ENCODE measurements around the gene EHMT1. TPM values are rescaled to one million over a fixed set of nuclear protein-coding genes. Genes with fewer than 3 reads are reported as not detected.

EHMT1 gene
- total and polyA plus RNA-seq, 2 experiments from 2014 or later, result 162 to 177 TPM

DNA sequence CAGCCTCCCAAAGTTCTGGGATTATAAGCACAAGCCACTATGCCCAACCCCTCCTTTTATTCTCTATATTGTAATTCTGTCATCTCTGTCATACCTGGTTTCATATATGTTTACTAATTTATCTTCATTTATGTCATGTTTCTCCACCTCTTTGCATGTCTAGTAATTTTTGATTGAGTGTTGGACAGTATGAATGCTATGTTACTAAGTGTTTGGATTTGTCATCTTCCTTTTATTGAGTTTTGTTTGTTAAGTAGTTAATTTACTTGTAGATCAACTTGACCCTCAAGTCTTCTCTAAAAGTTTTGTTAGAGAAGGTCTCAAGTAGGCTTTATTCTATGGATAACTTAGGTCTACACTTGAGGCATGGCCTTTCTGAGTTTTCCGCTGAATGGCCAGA lies 241.6 kb downstream of the EHMT1 start:
- H2AFZ ChIP-seq, result no peak overlapping the region
- DNase-seq (ENCODE audit: low spot score), result no peak
- no peaks in the 10 kb centered on the region for H3K9me2 ChIP-seq (ENCODE audit: insufficient read depth)
- peaks cover 14% of the 10 kb centered on the region for H3K27me3 Mint-ChIP-seq (ENCODE audit: insufficient read depth, low read depth, poor library complexity)
- no peaks in the 10 kb centered on the region for H3K79me2 ChIP-seq (replicated peaks; ENCODE audit: insufficient read depth)
- H3K4me2 ChIP-seq, result no peak overlapping the region
- H3K9me3 Mint-ChIP-seq, result peaks cover 37% of the 10 kb centered on the region
- H3K4me3 Mint-ChIP-seq, result no peak overlapping the region
- H3K4me3 ChIP-seq, result no peak overlapping the region
- H4K20me1 ChIP-seq (replicated peaks; ENCODE audit: insufficient read depth), result no peaks in the 10 kb centered on the region
- ATAC-seq, result no peak
- H3K27ac Mint-ChIP-seq, result no peak overlapping the region
- no peaks in the 10 kb centered on the region for H3F3A ChIP-seq (replicated peaks; ENCODE audit: low read depth)
- H3K4me1 Mint-ChIP-seq, result no peaks in the 10 kb centered on the region
- H3K27me3 ChIP-seq (ENCODE audit: insufficient read depth), result no peaks in the 10 kb centered on the region
- H3K36me3 Mint-ChIP-seq (ENCODE audit: low read depth), result peaks cover 9% of the 10 kb centered on the region
- TF ChIP-seq STAT1 (IDR thresholded peaks at IDR 0.05; ENCODE audit: unreplicated experiment), result no peak
- TF ChIP-seq, protein P1, sequence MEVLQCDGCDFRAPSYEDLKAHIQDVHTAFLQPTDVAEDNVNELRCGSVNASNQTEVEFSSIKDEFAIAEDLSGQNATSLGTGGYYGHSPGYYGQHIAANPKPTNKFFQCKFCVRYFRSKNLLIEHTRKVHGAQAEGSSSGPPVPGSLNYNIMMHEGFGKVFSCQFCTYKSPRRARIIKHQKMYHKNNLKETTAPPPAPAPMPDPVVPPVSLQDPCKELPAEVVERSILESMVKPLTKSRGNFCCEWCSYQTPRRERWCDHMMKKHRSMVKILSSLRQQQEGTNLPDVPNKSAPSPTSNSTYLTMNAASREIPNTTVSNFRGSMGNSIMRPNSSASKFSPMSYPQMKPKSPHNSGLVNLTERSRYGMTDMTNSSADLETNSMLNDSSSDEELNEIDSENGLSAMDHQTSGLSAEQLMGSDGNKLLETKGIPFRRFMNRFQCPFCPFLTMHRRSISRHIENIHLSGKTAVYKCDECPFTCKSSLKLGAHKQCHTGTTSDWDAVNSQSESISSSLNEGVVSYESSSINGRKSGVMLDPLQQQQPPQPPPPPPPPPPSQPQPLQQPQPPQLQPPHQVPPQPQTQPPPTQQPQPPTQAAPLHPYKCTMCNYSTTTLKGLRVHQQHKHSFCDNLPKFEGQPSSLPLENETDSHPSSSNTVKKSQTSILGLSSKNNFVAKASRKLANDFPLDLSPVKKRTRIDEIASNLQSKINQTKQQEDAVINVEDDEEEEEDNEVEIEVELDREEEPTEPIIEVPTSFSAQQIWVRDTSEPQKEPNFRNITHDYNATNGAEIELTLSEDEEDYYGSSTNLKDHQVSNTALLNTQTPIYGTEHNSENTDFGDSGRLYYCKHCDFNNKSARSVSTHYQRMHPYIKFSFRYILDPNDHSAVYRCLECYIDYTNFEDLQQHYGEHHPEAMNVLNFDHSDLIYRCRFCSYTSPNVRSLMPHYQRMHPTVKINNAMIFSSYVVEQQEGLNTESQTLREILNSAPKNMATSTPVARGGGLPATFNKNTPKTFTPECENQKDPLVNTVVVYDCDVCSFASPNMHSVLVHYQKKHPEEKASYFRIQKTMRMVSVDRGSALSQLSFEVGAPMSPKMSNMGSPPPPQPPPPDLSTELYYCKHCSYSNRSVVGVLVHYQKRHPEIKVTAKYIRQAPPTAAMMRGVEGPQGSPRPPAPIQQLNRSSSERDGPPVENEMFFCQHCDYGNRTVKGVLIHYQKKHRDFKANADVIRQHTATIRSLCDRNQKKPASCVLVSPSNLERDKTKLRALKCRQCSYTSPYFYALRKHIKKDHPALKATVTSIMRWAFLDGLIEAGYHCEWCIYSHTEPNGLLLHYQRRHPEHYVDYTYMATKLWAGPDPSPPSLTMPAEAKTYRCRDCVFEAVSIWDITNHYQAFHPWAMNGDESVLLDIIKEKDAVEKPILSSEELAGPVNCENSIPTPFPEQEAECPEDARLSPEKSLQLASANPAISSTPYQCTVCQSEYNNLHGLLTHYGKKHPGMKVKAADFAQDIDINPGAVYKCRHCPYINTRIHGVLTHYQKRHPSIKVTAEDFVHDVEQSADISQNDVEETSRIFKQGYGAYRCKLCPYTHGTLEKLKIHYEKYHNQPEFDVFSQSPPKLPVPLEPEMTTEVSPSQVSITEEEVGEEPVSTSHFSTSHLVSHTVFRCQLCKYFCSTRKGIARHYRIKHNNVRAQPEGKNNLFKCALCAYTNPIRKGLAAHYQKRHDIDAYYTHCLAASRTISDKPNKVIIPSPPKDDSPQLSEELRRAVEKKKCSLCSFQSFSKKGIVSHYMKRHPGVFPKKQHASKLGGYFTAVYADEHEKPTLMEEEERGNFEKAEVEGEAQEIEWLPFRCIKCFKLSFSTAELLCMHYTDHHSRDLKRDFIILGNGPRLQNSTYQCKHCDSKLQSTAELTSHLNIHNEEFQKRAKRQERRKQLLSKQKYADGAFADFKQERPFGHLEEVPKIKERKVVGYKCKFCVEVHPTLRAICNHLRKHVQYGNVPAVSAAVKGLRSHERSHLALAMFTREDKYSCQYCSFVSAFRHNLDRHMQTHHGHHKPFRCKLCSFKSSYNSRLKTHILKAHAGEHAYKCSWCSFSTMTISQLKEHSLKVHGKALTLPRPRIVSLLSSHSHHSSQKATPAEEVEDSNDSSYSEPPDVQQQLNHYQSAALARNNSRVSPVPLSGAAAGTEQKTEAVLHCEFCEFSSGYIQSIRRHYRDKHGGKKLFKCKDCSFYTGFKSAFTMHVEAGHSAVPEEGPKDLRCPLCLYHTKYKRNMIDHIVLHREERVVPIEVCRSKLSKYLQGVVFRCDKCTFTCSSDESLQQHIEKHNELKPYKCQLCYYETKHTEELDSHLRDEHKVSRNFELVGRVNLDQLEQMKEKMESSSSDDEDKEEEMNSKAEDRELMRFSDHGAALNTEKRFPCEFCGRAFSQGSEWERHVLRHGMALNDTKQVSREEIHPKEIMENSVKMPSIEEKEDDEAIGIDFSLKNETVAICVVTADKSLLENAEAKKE (CRISPR knock-in tag; IDR thresholded peaks at IDR 0.05), result no peak
- no peak for TF ChIP-seq ZNF114 (CRISPR knock-in tag; IDR thresholded peaks at IDR 0.05)
- TF ChIP-seq, protein P2, sequence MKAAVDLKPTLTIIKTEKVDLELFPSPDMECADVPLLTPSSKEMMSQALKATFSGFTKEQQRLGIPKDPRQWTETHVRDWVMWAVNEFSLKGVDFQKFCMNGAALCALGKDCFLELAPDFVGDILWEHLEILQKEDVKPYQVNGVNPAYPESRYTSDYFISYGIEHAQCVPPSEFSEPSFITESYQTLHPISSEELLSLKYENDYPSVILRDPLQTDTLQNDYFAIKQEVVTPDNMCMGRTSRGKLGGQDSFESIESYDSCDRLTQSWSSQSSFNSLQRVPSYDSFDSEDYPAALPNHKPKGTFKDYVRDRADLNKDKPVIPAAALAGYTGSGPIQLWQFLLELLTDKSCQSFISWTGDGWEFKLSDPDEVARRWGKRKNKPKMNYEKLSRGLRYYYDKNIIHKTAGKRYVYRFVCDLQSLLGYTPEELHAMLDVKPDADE (IDR thresholded peaks at IDR 0.05), result no peak
- no peak for TF ChIP-seq NANOG (IDR thresholded peaks at IDR 0.05; ENCODE audit: borderline replicate concordance)
- TF ChIP-seq JUNB (IDR thresholded peaks at IDR 0.05; ENCODE audit: unreplicated experiment), result no peak
- no peak for TF ChIP-seq ZNF331 (CRISPR knock-in tag; IDR thresholded peaks at IDR 0.05; ENCODE audit: low read depth)
- TF ChIP-seq EZH2 (IDR thresholded peaks at IDR 0.05; ENCODE audit: low read depth, unreplicated experiment), result no peak
- no peak for TF ChIP-seq POLR2AphosphoS5 (IDR thresholded peaks at IDR 0.05; ENCODE audit: low read depth)
- TF ChIP-seq, protein P3, sequence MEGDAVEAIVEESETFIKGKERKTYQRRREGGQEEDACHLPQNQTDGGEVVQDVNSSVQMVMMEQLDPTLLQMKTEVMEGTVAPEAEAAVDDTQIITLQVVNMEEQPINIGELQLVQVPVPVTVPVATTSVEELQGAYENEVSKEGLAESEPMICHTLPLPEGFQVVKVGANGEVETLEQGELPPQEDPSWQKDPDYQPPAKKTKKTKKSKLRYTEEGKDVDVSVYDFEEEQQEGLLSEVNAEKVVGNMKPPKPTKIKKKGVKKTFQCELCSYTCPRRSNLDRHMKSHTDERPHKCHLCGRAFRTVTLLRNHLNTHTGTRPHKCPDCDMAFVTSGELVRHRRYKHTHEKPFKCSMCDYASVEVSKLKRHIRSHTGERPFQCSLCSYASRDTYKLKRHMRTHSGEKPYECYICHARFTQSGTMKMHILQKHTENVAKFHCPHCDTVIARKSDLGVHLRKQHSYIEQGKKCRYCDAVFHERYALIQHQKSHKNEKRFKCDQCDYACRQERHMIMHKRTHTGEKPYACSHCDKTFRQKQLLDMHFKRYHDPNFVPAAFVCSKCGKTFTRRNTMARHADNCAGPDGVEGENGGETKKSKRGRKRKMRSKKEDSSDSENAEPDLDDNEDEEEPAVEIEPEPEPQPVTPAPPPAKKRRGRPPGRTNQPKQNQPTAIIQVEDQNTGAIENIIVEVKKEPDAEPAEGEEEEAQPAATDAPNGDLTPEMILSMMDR (conservative IDR thresholded peaks at IDR 0.05; ENCODE audit: low read depth in 2 of 2), result no peak
- no peak for TF ChIP-seq CREB1 (CRISPR knock-in tag; IDR thresholded peaks at IDR 0.05; ENCODE audit: low read depth)
- TF ChIP-seq, protein P4, sequence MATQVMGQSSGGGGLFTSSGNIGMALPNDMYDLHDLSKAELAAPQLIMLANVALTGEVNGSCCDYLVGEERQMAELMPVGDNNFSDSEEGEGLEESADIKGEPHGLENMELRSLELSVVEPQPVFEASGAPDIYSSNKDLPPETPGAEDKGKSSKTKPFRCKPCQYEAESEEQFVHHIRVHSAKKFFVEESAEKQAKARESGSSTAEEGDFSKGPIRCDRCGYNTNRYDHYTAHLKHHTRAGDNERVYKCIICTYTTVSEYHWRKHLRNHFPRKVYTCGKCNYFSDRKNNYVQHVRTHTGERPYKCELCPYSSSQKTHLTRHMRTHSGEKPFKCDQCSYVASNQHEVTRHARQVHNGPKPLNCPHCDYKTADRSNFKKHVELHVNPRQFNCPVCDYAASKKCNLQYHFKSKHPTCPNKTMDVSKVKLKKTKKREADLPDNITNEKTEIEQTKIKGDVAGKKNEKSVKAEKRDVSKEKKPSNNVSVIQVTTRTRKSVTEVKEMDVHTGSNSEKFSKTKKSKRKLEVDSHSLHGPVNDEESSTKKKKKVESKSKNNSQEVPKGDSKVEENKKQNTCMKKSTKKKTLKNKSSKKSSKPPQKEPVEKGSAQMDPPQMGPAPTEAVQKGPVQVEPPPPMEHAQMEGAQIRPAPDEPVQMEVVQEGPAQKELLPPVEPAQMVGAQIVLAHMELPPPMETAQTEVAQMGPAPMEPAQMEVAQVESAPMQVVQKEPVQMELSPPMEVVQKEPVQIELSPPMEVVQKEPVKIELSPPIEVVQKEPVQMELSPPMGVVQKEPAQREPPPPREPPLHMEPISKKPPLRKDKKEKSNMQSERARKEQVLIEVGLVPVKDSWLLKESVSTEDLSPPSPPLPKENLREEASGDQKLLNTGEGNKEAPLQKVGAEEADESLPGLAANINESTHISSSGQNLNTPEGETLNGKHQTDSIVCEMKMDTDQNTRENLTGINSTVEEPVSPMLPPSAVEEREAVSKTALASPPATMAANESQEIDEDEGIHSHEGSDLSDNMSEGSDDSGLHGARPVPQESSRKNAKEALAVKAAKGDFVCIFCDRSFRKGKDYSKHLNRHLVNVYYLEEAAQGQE (IDR thresholded peaks at IDR 0.05; ENCODE audit: unreplicated experiment), result no peak
- TF ChIP-seq EZH2phosphoT487 (IDR thresholded peaks at IDR 0.05; ENCODE audit: unreplicated experiment), result no peak
- H3K27ac ChIP-seq (ENCODE audit: low read depth), result no peak overlapping the region
- H3K36me3 ChIP-seq (ENCODE audit: insufficient read depth), result no peaks in the 10 kb centered on the region; the same call in 1 of the 2 replicates
- no peaks in the 10 kb centered on the region for H3K4me1 ChIP-seq (ENCODE audit: insufficient read depth)
